ENCODE measurements around the gene GAK.

DNA sequence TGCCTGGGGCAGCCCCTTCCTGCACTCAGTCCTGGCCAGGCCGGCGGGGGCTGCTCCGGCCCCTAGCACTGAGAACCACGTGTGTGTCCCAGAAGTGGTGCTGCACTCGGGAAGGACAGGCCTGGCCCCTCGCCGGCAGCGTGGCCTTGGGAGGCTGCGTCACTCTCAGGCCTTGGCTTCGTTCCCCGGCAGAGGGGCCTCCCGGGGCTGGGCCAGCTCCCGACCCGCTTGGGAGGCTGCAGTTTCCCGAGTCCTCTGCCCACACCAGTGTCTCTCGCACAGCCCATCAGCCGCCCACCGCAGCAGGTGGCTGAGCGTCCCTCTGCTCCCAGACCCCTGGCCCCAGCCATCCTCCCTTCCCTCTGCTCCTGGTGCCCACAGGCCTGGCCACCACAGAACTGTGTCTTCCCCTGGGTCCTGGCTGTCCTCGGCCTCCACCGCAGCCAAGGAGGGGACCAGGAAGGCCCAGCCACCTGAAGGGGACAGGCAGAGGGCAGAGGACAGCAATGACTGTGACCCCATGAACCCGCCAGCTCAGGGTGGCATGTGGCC lies 95.3 kb downstream of the GAK start:
- TF ChIP-seq, protein P1, sequence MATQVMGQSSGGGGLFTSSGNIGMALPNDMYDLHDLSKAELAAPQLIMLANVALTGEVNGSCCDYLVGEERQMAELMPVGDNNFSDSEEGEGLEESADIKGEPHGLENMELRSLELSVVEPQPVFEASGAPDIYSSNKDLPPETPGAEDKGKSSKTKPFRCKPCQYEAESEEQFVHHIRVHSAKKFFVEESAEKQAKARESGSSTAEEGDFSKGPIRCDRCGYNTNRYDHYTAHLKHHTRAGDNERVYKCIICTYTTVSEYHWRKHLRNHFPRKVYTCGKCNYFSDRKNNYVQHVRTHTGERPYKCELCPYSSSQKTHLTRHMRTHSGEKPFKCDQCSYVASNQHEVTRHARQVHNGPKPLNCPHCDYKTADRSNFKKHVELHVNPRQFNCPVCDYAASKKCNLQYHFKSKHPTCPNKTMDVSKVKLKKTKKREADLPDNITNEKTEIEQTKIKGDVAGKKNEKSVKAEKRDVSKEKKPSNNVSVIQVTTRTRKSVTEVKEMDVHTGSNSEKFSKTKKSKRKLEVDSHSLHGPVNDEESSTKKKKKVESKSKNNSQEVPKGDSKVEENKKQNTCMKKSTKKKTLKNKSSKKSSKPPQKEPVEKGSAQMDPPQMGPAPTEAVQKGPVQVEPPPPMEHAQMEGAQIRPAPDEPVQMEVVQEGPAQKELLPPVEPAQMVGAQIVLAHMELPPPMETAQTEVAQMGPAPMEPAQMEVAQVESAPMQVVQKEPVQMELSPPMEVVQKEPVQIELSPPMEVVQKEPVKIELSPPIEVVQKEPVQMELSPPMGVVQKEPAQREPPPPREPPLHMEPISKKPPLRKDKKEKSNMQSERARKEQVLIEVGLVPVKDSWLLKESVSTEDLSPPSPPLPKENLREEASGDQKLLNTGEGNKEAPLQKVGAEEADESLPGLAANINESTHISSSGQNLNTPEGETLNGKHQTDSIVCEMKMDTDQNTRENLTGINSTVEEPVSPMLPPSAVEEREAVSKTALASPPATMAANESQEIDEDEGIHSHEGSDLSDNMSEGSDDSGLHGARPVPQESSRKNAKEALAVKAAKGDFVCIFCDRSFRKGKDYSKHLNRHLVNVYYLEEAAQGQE (IDR thresholded peaks at IDR 0.05): no peak
- TF ChIP-seq, protein P2, sequence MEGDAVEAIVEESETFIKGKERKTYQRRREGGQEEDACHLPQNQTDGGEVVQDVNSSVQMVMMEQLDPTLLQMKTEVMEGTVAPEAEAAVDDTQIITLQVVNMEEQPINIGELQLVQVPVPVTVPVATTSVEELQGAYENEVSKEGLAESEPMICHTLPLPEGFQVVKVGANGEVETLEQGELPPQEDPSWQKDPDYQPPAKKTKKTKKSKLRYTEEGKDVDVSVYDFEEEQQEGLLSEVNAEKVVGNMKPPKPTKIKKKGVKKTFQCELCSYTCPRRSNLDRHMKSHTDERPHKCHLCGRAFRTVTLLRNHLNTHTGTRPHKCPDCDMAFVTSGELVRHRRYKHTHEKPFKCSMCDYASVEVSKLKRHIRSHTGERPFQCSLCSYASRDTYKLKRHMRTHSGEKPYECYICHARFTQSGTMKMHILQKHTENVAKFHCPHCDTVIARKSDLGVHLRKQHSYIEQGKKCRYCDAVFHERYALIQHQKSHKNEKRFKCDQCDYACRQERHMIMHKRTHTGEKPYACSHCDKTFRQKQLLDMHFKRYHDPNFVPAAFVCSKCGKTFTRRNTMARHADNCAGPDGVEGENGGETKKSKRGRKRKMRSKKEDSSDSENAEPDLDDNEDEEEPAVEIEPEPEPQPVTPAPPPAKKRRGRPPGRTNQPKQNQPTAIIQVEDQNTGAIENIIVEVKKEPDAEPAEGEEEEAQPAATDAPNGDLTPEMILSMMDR (IDR thresholded peaks at IDR 0.05; ENCODE audit: low read depth, low read length, missing input control): no peak
- TF ChIP-seq, protein P3, sequence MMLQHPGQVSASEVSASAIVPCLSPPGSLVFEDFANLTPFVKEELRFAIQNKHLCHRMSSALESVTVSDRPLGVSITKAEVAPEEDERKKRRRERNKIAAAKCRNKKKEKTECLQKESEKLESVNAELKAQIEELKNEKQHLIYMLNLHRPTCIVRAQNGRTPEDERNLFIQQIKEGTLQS (IDR thresholded peaks at IDR 0.05): no peak
- TF ChIP-seq HNF4A (conservative IDR thresholded peaks at IDR 0.05): no peak
- no peak for TF ChIP-seq SP1 (IDR thresholded peaks at IDR 0.05)
- TF ChIP-seq, protein P4, sequence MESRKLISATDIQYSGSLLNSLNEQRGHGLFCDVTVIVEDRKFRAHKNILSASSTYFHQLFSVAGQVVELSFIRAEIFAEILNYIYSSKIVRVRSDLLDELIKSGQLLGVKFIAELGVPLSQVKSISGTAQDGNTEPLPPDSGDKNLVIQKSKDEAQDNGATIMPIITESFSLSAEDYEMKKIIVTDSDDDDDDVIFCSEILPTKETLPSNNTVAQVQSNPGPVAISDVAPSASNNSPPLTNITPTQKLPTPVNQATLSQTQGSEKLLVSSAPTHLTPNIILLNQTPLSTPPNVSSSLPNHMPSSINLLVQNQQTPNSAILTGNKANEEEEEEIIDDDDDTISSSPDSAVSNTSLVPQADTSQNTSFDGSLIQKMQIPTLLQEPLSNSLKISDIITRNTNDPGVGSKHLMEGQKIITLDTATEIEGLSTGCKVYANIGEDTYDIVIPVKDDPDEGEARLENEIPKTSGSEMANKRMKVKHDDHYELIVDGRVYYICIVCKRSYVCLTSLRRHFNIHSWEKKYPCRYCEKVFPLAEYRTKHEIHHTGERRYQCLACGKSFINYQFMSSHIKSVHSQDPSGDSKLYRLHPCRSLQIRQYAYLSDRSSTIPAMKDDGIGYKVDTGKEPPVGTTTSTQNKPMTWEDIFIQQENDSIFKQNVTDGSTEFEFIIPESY (IDR thresholded peaks at IDR 0.05): no peak
- no peak for TF ChIP-seq RAD21 (IDR thresholded peaks at IDR 0.05)
- no peak for TF ChIP-seq GABPA (IDR thresholded peaks at IDR 0.05 in 1 of 2, conservative IDR thresholded peaks at IDR 0.05 in 1 of 2)
- TF ChIP-seq JUND (IDR thresholded peaks at IDR 0.05): no peak
- TF ChIP-seq YY1 (IDR thresholded peaks at IDR 0.05): no peak
- TF ChIP-seq, protein P5, sequence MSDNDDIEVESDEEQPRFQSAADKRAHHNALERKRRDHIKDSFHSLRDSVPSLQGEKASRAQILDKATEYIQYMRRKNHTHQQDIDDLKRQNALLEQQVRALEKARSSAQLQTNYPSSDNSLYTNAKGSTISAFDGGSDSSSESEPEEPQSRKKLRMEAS (IDR thresholded peaks at IDR 0.05): no peak
- TF ChIP-seq TAF1 (conservative IDR thresholded peaks at IDR 0.05): no peak
- no peak for TF ChIP-seq EGR1 (IDR thresholded peaks at IDR 0.05; ENCODE audit: low read depth in 2 of 2)
